Right lobe of liver (tissue), 6 donors: Measurements from ENCODE around the gene PHF2. TPM values are rescaled to one million over a fixed set of nuclear protein-coding genes. Genes with fewer than 3 reads are reported as not detected.

Source experiments
- ATAC-seq, 4 donors: fragments of 200-7000 bp; cut with Tn5 transposase; one replicate each; pipeline ENCODE4 v1.9.1; 2020; ENCODE audit warnings: mild to moderate bottlenecking in 4 of 4, moderate library complexity in 4 of 4
- DNase-seq, 3 donors: peaks; one replicate each; pipeline ENCODE4 v3.0.0-alpha.2; 2020
- H3K27ac ChIP-seq, 3 donors: fragments of 200-600 bp; one replicate each; pipeline ENCODE4 v1.8.0; 2022
- H3K27me3 ChIP-seq, 2 donors: fragments of 200-600 bp; one replicate each; pipeline ENCODE4 v1.8.0; 2022
- H3K36me3 ChIP-seq, 4 donors: fragments of 200-600 bp; sonication (generic) in 1 of 4; one replicate each; pipeline versions ENCODE4 v1.5.1 to v1.8.0; 2017 to 2022; ENCODE audit warnings: control low read depth in 1 of 4
- H3K4me1 ChIP-seq, 4 donors: fragments of 200-600 bp; sonication (generic) in 1 of 4; one replicate each; pipeline versions ENCODE4 v1.5.1 to v1.8.0; 2017 to 2022; ENCODE audit warnings: control low read depth in 1 of 4
- H3K4me3 ChIP-seq, 3 donors: fragments of 200-600 bp; one replicate each; pipeline ENCODE4 v1.8.0; 2022
- H3K9me3 ChIP-seq, 4 donors: fragments of 200-600 bp; sonication (generic) in 1 of 4; one replicate each; pipeline versions ENCODE4 v1.5.1 to v1.8.0; 2017 to 2022; ENCODE audit warnings: control low read depth in 1 of 4
- CTCF ChIP-seq, 4 donors: fragments of 200-600 bp in 3 of 4; fragments of 450-650 bp in 1 of 4; IDR thresholded peaks; one replicate each; pipeline versions ENCODE4 v1.5.1 to v1.8.0; 2016 to 2022; ENCODE audit warnings: antibody characterized with exemption in 4 of 4, mild to moderate bottlenecking in 2 of 4
- POLR2A ChIP-seq: fragments of 450-650 bp; IDR thresholded peaks from one replicate; pipeline ENCODE4 v1.6.1; 2017; ENCODE audit warnings: antibody characterized with exemption, mild to moderate bottlenecking
- WGBS: methylation state at CpG from one replicate; pipeline ENCODE4 v1.1.6; 2018; ENCODE audit warnings: low coverage, low lambda C conversion rate; ENCODE audit not compliant: insufficient coverage; ENCODE audit errors: missing lambda C conversion rate; 5-methylcytosine and 5-hydroxymethylcytosine counted together
- intact Hi-C, 2 donors: fragments of 100-400 bp; cut with DNase I; formaldehyde crosslinking; loops; one replicate each; pipeline versions ENCODE4 v1.11.2 to v1.14.1; 2022
- total RNA-seq, 6 experiments: library from RNA; depleted of rRNA in 2 of 6; stranded (reverse); fragments of >200 nt in 2 of 6; fragmentation: NEBNext Ultra II Directional in 3 of 6; extraction: Animal tissue kit (Norgen Biotek cat#: 25700) in 3 of 6; gene quantifications; one replicate each; pipeline versions ENCODE4 v1.1.0 to v1.2.4, GENCODE V29; 2016 to 2023
- donor health status: DM: no; HTN: yes; CAD: no.
- donor health status: DM: no; HTN: no; CAD: no.
- donor health status: DM: no; HTN: no; CAD: no.
- donor health status: DM: no; HTN: yes; CAD: no.
- donor health status: DM: no; HTN: yes; CAD: no.

Gene PHF2
- total RNA-seq, 6 experiments from 2014 or later, result 6.3 to 8.5 (median 6.8) TPM

DNA sequence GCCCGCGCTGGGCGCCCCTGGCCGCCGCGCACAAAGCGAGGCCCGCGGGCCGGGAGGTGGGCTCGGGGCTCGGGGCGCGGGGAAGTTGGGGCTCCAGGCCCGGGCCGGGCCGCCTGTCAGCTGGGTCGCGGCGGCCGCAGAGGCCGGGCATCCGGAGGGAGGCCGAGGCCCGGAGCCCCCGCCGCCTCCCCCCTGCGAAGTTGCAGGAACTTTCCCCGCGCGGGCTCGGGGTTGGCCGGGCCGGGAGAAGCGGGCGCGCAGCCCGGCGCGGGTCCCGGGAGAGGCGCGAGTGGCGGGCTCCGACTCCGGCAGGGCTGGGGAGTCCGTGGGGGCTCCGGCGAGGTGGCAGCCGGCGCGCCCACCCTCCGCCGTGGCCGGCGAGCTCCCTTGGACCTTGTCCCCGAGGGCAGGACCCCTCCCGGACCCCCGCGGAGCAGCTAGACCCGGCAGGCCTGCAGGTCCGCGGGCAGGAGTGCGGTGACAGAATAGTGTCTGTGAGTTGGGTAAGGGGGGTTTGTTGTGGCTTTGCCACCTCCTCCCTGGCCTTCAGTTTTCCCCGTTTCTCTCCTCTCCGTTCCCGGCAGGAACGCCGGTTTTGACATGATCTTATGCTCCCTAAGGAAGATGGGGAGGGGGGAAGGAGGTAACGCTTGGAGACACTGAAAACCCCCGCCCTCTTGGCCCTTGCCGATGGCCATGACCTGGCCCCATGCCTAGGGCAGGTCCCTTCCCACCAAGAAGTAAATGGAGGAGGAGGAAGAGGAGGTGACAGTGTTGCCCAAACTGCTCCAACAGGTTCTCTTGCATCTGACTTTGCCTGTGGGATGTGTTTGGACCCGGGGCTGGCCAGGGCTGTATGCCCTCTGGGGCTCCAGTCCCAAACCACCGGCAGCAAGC lies 942 bp downstream of the PHF2 start:
- ATAC-seq (peak; percentile 7 to 28 (median 22)), DNase-seq (peak in 2 of 3 donors; percentile 55 to 56)
- no peaks in the 10 kb centered on the region for H3K9me3 ChIP-seq
- no peaks in the 10 kb centered on the region for H3K27me3 ChIP-seq
- 7% methylated on average over 5 of the region's 74 CpGs for WGBS
- no peak for TF ChIP-seq POLR2A
- no peak for TF ChIP-seq CTCF (IDR thresholded peaks at IDR 0.05)
- H3K36me3 ChIP-seq, result no peaks in the 10 kb centered on the region
- peaks cover 0 to 38% (median 17%) of the 10 kb centered on the region in 4 donors for H3K4me1 ChIP-seq
- H3K27ac ChIP-seq, result peak overlapping the region; percentile 58 to 83 (median 63)
- H3K4me3 ChIP-seq, result peak overlapping the region; percentile 70 to 82 (median 75)
- intact Hi-C loops, result no loop called here

DNA sequence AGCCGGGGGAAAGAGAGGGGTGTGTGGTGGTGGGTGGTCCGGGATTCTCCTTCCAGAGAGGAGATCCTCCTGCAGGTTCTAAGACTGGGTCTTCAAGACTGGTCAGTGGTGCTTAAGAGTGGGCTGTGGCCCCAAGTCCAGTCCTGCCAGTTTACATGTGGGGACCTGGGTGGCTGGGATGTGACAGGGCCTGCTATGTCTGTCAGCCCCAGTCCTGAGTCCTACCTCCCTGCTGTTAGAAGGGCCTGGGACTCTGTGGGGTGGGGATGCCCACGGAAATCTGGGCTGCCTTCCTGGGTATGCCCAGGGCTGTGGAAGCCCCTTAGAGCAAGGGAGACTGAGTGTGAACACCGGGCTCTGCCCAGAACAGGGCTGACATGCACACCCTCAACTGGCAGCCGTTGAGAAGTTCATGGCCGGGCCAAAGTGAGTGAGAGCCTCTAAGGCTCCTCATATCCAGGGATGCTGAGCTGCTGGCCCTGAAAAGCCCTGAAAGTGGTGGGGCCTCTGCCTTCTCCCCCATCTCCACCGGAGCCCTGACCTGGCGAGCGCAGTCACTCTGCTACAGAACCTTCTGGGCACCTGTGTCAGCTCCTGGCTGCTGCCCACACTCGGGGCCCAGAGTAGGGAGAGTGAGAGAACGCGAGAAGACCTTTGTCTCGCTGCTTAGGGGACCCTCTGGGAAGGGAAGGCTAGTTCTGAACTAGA lies 1.7 kb downstream of the PHF2 start:
- 69% methylated on average over 4 of the region's 13 CpGs for WGBS
- peak overlapping the region in 2 of 3 donors; percentile 58 to 83 for H3K27ac ChIP-seq
- TF ChIP-seq POLR2A (no peak), CTCF (IDR thresholded peaks at IDR 0.05) (no peak)
- peak in 3 of 4 donors; percentile 1 to 3 (median 2) for ATAC-seq
- no peaks in the 10 kb centered on the region for H3K36me3 ChIP-seq
- H3K4me1 ChIP-seq, result peaks cover 0 to 42% (median 20%) of the 10 kb centered on the region in 4 donors
- no peaks in the 10 kb centered on the region for H3K9me3 ChIP-seq
- H3K4me3 ChIP-seq, result peak overlapping the region; percentile 70 to 82 (median 75)
- DNase-seq, result peak in 1 of 3 donors; percentile 43
- no peaks in the 10 kb centered on the region for H3K27me3 ChIP-seq
- intact Hi-C loops, result no loop called here

DNA sequence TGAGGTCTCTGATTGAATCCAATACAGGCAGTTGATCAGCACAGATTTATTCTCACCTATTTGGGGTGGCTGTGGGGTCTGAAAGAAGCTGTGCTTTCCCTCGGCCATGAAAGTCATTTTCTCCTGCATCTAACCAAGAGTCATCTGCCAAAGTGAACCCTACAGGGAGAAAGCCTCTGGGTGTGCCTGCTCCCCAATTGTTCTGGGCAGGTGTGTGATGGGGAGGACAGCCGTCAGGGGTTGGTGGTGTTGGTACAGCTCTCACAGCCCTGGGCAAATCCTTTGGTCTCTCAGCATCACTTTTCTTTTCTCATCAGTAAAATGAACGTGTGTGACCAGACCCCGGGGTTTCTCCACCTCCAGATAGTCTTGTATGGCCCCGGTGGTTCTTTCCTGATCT lies 2.5 kb downstream of the PHF2 start:
- Histone ChIP-seq H3K4me3 (no peak overlapping the region), H3K9me3 (no peaks in the 10 kb centered on the region), H3K27me3 (no peaks in the 10 kb centered on the region), H3K4me1 (peaks cover 0 to 42% (median 20%) of the 10 kb centered on the region in 4 donors), H3K27ac (no peak overlapping the region), H3K36me3 (no peaks in the 10 kb centered on the region)
- intact Hi-C loops, result no loop called here
- TF ChIP-seq CTCF (IDR thresholded peaks at IDR 0.05) (no peak), POLR2A (no peak)
- 61% methylated on average over 4 of the region's 5 CpGs for WGBS
- ATAC-seq (no peak), DNase-seq (no peak)

- no peaks in the 10 kb centered on the region for H3K9me3 ChIP-seq
- 71% methylated on average over 4 of the region's 20 CpGs for WGBS
- no peak for TF ChIP-seq CTCF (IDR thresholded peaks at IDR 0.05)
- TF ChIP-seq POLR2A, result no peak
- H3K36me3 ChIP-seq, result no peaks in the 10 kb centered on the region
- H3K27me3 ChIP-seq, result no peaks in the 10 kb centered on the region
- peaks cover 0 to 42% (median 20%) of the 10 kb centered on the region in 4 donors for H3K4me1 ChIP-seq
- ATAC-seq (no peak), DNase-seq (peak in 2 of 3 donors; percentile 14 to 42)
- intact Hi-C loops, result no loop called here
- H3K27ac ChIP-seq, result no peak overlapping the region
- H3K4me3 ChIP-seq, result no peak overlapping the region
These were observed 3.5 kb downstream of the PHF2 start for GRCh38 chr9:93579711-93580516.
